MCF 10A (cell line): ENCODE measurements around the gene S100P. TPM values are rescaled to one million over a fixed set of nuclear protein-coding genes. Genes with fewer than 3 reads are reported as not detected.

Source experiments
- BruUV-seq: library from RNA; stranded (reverse); fragments of 400-500 nt; replicated peaks from 2 replicates; lab custom pipeline; 2021; lab: Mats Ljungman, UMichigan
- CTCF ChIA-PET: fragments of 300-600 bp; sonication (Branson Sonifier 250); formaldehyde crosslinking; extraction: SDS; loops from one replicate; lab custom pipeline; 2021; ENCODE audit warnings: antibody characterized with exemption, inconsistent platforms; lab: Yijun Ruan, JAX
- POLR2A ChIA-PET: fragments of 300-600, 350-650 bp; sonication (Branson Sonifier 250); formaldehyde crosslinking; extraction: SDS; loops from one replicate; lab custom pipeline; 2020; ENCODE audit warnings: antibody characterized with exemption, inconsistent platforms; lab: Yijun Ruan, JAX
- DNase-seq: peaks from one replicate; pipeline ENCODE4 v3.0.0-alpha.2; 2018; ENCODE audit not compliant: unreplicated experiment
- H3K27ac Mint-ChIP-seq: one replicate; pipeline ENCODE4 v1.8.0; 2022; ENCODE audit warnings: mild to moderate bottlenecking, low read depth, mixed read lengths; ENCODE audit not compliant: unreplicated experiment
- H3K27me3 Mint-ChIP-seq: one replicate; pipeline ENCODE4 v1.8.0; 2022; ENCODE audit warnings: mixed read lengths; ENCODE audit not compliant: insufficient read depth, unreplicated experiment
- H3K36me3 Mint-ChIP-seq: one replicate; pipeline ENCODE4 v1.8.0; 2022; ENCODE audit warnings: mild to moderate bottlenecking, moderate library complexity, mixed read lengths; ENCODE audit not compliant: insufficient read depth, unreplicated experiment
- H3K4me1 Mint-ChIP-seq: one replicate; pipeline ENCODE4 v1.8.0; 2022; ENCODE audit warnings: mixed read lengths; ENCODE audit not compliant: insufficient read depth, unreplicated experiment
- H3K4me3 Mint-ChIP-seq: one replicate; pipeline ENCODE4 v1.8.0; 2022; ENCODE audit warnings: mild to moderate bottlenecking, moderate library complexity, mixed read lengths; ENCODE audit not compliant: unreplicated experiment
- H3K9me3 Mint-ChIP-seq: one replicate; pipeline ENCODE4 v1.8.0; 2022; ENCODE audit warnings: mixed read lengths; ENCODE audit not compliant: unreplicated experiment
- intact Hi-C: fragments of 100-400 bp; cut with micrococcal nuclease; formaldehyde crosslinking; loops from 2 replicates; pipeline ENCODE4 v1.14.1; 2022
- total RNA-seq: library from RNA; stranded (reverse); gene quantifications from 2 replicates; pipeline ENCODE4 v1.2.3, GENCODE V29; 2022
- TF ChIP-seq, protein P1 (sequence below): fragments of 200-600 bp; IDR thresholded peaks from one replicate; pipeline ENCODE4 v1.8.0; 2022; ENCODE audit warnings: antibody characterized with exemption, mild to moderate bottlenecking; ENCODE audit not compliant: unreplicated experiment

Gene S100P
- total RNA-seq, 1 experiment from 2014 or later, result 55.6 TPM

GRCh38 chr4:6673660-6674499, 19.8 kb upstream of the S100P start:
- H3K27ac Mint-ChIP-seq, result peak overlapping the region; percentile 71
- TSS peak; percentile 79 for BruUV-seq
- H3K4me1 Mint-ChIP-seq, result peaks cover 22% of the 10 kb centered on the region
- peak; percentile 93 for DNase-seq
- H3K27me3 Mint-ChIP-seq, result no peaks in the 10 kb centered on the region
- ChIA-PET POLR2A (interaction anchor here (0.6 to 5.8 kb wide), 31 partner anchors 9 to 394 kb away, joined by 3 to 101 read pairs (median 7); partner anchors contain the start of genes BLOC1S4, GRPEL1, MRFAP1 and MRFAP1L1), CTCF (interaction anchor here (0.6 to 2.9 kb wide), 22 partner anchors 8 to 397 kb away, joined by 3 to 18 read pairs (median 6); partner anchors contain the start of genes BLOC1S4, MRFAP1 and S100P)
- intact Hi-C loops, result loop anchor here (1.0 to 2.0 kb wide), 4 partner anchors 21 to 199 kb away; partner anchors contain the start of genes BLOC1S4 and MRFAP1L1
- H3K36me3 Mint-ChIP-seq, result peaks cover 52% of the 10 kb centered on the region
- H3K9me3 Mint-ChIP-seq, result no peaks in the 10 kb centered on the region
- peak overlapping the region; percentile 88 for H3K4me3 Mint-ChIP-seq
- TF ChIP-seq, protein P1, sequence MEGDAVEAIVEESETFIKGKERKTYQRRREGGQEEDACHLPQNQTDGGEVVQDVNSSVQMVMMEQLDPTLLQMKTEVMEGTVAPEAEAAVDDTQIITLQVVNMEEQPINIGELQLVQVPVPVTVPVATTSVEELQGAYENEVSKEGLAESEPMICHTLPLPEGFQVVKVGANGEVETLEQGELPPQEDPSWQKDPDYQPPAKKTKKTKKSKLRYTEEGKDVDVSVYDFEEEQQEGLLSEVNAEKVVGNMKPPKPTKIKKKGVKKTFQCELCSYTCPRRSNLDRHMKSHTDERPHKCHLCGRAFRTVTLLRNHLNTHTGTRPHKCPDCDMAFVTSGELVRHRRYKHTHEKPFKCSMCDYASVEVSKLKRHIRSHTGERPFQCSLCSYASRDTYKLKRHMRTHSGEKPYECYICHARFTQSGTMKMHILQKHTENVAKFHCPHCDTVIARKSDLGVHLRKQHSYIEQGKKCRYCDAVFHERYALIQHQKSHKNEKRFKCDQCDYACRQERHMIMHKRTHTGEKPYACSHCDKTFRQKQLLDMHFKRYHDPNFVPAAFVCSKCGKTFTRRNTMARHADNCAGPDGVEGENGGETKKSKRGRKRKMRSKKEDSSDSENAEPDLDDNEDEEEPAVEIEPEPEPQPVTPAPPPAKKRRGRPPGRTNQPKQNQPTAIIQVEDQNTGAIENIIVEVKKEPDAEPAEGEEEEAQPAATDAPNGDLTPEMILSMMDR, result no peak

DNA sequence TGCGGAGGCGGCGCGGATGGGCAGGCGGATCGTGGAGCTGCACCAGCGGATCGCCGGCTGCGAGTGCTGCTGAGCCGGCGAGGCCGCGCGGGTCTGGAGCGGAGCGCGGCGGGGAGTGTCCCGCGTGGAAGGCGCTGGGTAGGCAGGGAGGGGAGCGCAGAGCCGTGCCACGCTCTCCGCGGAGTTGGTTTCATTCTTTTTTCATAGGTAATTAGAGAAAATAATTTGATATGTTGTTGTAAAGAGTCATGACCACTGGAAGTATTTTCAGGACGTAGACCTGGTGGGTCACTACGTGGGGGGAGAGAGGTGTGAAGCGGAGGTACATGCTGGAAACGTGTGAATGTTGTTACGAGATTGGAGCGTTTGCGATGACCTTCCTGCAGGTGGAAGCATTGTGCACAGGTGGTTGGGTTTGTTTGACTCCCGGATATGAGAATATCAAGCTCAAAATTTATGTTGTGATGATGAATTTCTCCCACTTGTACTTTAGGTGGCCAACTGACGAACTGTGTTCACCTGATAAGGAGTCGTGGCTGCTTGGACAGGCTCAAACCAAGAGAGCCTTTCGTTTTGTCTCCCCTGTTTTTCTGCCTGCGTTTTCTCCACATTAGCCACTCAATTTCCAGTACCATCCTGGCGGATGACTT, 19.1 kb upstream of the S100P start:
- Mint-ChIP-seq H3K4me1 (peaks cover 22% of the 10 kb centered on the region), H3K27ac (peak overlapping the region; percentile 63), H3K9me3 (no peaks in the 10 kb centered on the region), H3K36me3 (peaks cover 54% of the 10 kb centered on the region), H3K27me3 (no peaks in the 10 kb centered on the region), H3K4me3 (peak overlapping the region; percentile 88)
- BruUV-seq, result no TSS peak
- intact Hi-C loops, result loop anchor here (1.0 to 2.0 kb wide), 4 partner anchors 20 to 199 kb away; partner anchors contain the start of genes BLOC1S4 and MRFAP1L1
- peak; percentile 71 for DNase-seq
- ChIA-PET CTCF (interaction anchor here (0.6 to 2.9 kb wide), 33 partner anchors 9 to 1010 kb away, joined by 3 to 18 read pairs (median 5); partner anchors contain the start of genes BLOC1S4, MRFAP1 and S100P), POLR2A (interaction anchor here (0.5 to 5.8 kb wide), 27 partner anchors 9 to 406 kb away, joined by 3 to 101 read pairs (median 6); partner anchors contain the start of genes BLOC1S4, GRPEL1, MRFAP1 and MRFAP1L1)
- TF ChIP-seq, protein P1, result peak; percentile 57

DNA sequence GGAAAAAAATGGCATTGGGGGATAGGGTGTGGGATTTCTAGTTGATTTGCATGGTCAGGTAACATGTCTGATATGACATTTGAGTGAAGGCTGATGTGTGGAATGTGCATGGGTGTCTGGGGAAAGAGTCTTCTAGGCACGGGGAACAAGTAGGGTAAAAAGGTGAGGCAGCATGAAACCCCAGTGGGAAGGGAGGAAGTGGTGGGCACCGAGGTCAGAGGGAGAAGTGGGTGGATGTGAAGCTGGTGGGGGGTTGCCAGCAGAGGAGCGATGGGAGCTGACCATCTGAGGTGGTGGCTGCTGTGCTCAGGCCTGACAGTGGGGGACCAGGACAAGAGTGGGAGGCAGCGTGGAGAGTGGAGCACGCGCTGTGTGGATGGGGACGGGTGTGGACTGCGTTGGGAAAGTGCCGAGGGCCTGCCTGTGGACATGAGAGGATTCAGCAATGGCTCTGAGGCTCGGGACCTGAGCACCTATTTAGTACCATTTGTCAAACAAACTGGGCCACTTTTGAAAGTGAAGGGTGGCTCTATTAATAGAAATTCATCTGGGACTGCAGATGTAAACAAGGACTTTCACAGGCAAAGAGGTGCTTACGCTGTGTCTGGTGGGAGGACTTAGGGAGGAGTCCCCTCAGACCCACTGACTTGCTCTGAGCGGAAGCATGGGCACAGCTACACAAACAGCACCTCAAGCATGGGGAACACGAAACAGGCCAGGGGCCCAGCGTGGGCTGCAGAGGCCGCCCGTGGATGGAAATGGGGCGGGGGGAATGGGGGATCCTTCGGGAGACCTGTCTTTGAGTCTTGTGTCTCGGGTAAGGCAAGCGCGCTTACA, 16.7 kb upstream of the S100P start:
- TF ChIP-seq, protein P1, result no peak
- Mint-ChIP-seq H3K4me3 (peak overlapping the region; percentile 88), H3K9me3 (no peaks in the 10 kb centered on the region), H3K27ac (no peak overlapping the region), H3K36me3 (peaks cover 55% of the 10 kb centered on the region), H3K4me1 (peaks cover 22% of the 10 kb centered on the region), H3K27me3 (no peaks in the 10 kb centered on the region)
- POLR2A ChIA-PET, result interaction anchor here (0.6 to 5.8 kb wide), 6 partner anchors 13 to 332 kb away, joined by 3 to 101 read pairs (median 50); partner anchors contain the start of genes MRFAP1, MRFAP1L1 and S100P
- no TSS peak for BruUV-seq
- intact Hi-C loops, result no loop called here
- DNase-seq, result no peak
- CTCF ChIA-PET, result interaction anchor here (1.1 to 2.9 kb wide), 3 partner anchors 19 to 394 kb away, joined by 3 to 17 read pairs (median 8); no protein-coding TSS in a partner anchor
